ENCODE measurements around the gene EXOC3L4. TPM values are rescaled to one million over a fixed set of nuclear protein-coding genes. Genes with fewer than 3 reads are reported as not detected.

The EXOC3L4 gene
- total RNA-seq, 1 donor from 2014 or later: 2.5 TPM

GRCh38 chr14:103091041-103091882 lies 3.3 kb upstream of the EXOC3L4 start:
- DNase-seq (ENCODE audit: low spot score): no peak

GRCh38 chr14:103091883-103092222 lies 2.7 kb upstream of the EXOC3L4 start:
- DNase-seq (ENCODE audit: low spot score): no peak

GRCh38 chr14:103093856-103094405 lies 594 bp upstream of the EXOC3L4 start:
- no peak for DNase-seq (ENCODE audit: low spot score)

GRCh38 chr14:103095210-103095778 lies 769 bp downstream of the EXOC3L4 start:
- DNase-seq (ENCODE audit: low spot score): no peak

GRCh38 chr14:103096387-103096786 lies 1.9 kb downstream of the EXOC3L4 start:
- no peak for DNase-seq (ENCODE audit: low spot score)

GRCh38 chr14:103097244-103097993 lies 2.9 kb downstream of the EXOC3L4 start:
- no peak for DNase-seq (ENCODE audit: low spot score)

GRCh38 chr14:103097994-103098957 lies 3.8 kb downstream of the EXOC3L4 start:
- no peak for DNase-seq (ENCODE audit: low spot score)

- no peak for DNase-seq (ENCODE audit: low spot score)
Observed at GRCh38 chr14:103099081-103099732, 4.7 kb downstream of the EXOC3L4 start.

GRCh38 chr14:103099733-103100280 lies 5.3 kb downstream of the EXOC3L4 start:
- no peak for DNase-seq (ENCODE audit: low spot score)

GRCh38 chr14:103100281-103101121 lies 6.0 kb downstream of the EXOC3L4 start:
- no peak for DNase-seq (ENCODE audit: low spot score)

GRCh38 chr14:103101257-103101962 lies 6.9 kb downstream of the EXOC3L4 start:
- DNase-seq (ENCODE audit: low spot score): no peak

- DNase-seq (ENCODE audit: low spot score): no peak
Observed at GRCh38 chr14:103101963-103102688, 7.6 kb downstream of the EXOC3L4 start.

- DNase-seq (ENCODE audit: low spot score): peak; percentile 44
Observed at GRCh38 chr14:103102689-103103260, 8.2 kb downstream of the EXOC3L4 start.

GRCh38 chr14:103103461-103104388 lies 9.2 kb downstream of the EXOC3L4 start:
- DNase-seq (ENCODE audit: low spot score): peak; percentile 73

GRCh38 chr14:103104389-103104653 lies 9.8 kb downstream of the EXOC3L4 start:
- no peak for DNase-seq (ENCODE audit: low spot score)

GRCh38 chr14:103104654-103105452 lies 10.3 kb downstream of the EXOC3L4 start:
- peak; percentile 75 for DNase-seq (ENCODE audit: low spot score)
